Activated CD4-positive, alpha-beta memory T cell treated with anti-CD3 and anti-CD28 coated beads, Interleukin-2, amount 10 ng/mL, durations not matched to agents 7 days and 5 days (primary cell): ENCODE data around the gene INCENP. TPM values are rescaled to one million over a fixed set of nuclear protein-coding genes. Genes with fewer than 3 reads are reported as not detected.
"Not testable (repeated sequence)": the region's sequence is repeated elsewhere in the genome, so short reads cannot be mapped to it uniquely, and the experiment has no call there.

Experiments
- CTCF ChIA-PET: fragments of 350-600 bp; sonication (Branson Sonifier 250); formaldehyde crosslinking; loops from one replicate; lab custom pipeline; 2021; ENCODE audit warnings: antibody characterized with exemption, inconsistent platforms; lab: Charles Lee
- POLR2A ChIA-PET: fragments of 350-600 bp; sonication (Branson Sonifier 250); formaldehyde crosslinking; loops from one replicate; lab custom pipeline; 2021; ENCODE audit warnings: antibody characterized with exemption; lab: Charles Lee
- DNase-seq: peaks from one replicate; pipeline ENCODE4 v3.0.0-alpha.2; 2020
- H3K27ac Mint-ChIP-seq: one replicate; pipeline ENCODE4 v1.8.0; 2021; ENCODE audit warnings: mild to moderate bottlenecking, mixed read lengths
- H3K27me3 Mint-ChIP-seq: one replicate; pipeline ENCODE4 v1.8.0; 2021; ENCODE audit warnings: mixed read lengths
- H3K36me3 Mint-ChIP-seq: one replicate; pipeline ENCODE4 v1.8.0; 2021; ENCODE audit warnings: low read depth, mixed read lengths
- H3K4me1 Mint-ChIP-seq: one replicate; pipeline ENCODE4 v1.8.0; 2021; ENCODE audit warnings: mixed read lengths
- H3K4me3 Mint-ChIP-seq: one replicate; pipeline ENCODE4 v1.8.0; 2021; ENCODE audit warnings: mild to moderate bottlenecking, mixed read lengths
- H3K9me3 Mint-ChIP-seq: one replicate; pipeline ENCODE4 v1.8.0; 2021; ENCODE audit warnings: mixed read lengths
- total RNA-seq, 2 experiments: library from RNA; stranded (reverse); gene quantifications; one replicate each; pipeline ENCODE4 v1.2.3, GENCODE V29; 2021

INCENP gene
- total RNA-seq, 2 experiments from 2014 or later, result 156 to 169 TPM

GRCh38 chr11:62197400-62197799 is 73.6 kb downstream of the INCENP start:
- H3K9me3 Mint-ChIP-seq, H3K36me3 Mint-ChIP-seq, POLR2A ChIA-PET, H3K27ac Mint-ChIP-seq, H3K4me1 Mint-ChIP-seq, H3K4me3 Mint-ChIP-seq, DNase-seq, CTCF ChIA-PET: not testable (repeated sequence)
- peaks cover 49% of the 10 kb centered on the region for H3K27me3 Mint-ChIP-seq

DNA sequence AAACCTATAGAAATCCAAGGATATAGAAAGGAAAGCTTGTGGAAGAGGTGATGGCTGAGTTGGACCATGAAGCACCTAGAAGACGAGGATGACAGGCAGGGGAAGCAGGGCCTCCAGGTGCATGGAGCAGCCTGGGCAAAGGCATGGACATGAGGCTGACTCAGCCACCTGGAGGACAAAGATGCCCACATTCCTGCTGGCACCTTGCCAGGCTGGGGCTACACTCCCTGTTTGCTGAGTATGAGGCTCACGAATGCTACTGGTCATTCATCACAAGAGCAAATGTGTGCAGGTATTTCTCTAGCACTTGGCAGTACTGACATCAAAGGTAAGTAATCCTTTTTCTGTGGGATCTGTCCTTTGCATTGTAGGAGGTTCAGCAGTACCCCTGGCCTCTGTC is 77.6 kb downstream of the INCENP start:
- H3K27me3 Mint-ChIP-seq, result peaks cover 36% of the 10 kb centered on the region
- no peak for DNase-seq
- no peak overlapping the region for H3K27ac Mint-ChIP-seq
- no peak overlapping the region for H3K4me3 Mint-ChIP-seq
- H3K9me3 Mint-ChIP-seq, result no peaks in the 10 kb centered on the region
- H3K4me1 Mint-ChIP-seq, result no peaks in the 10 kb centered on the region
- POLR2A ChIA-PET, result no interaction called here
- CTCF ChIA-PET, result interaction anchor here (0.6 to 0.9 kb wide), 2 partner anchors 109 to 815 kb away, joined by 3 read pairs; no protein-coding TSS in a partner anchor
- H3K36me3 Mint-ChIP-seq, result no peaks in the 10 kb centered on the region

Other genes starting within 250 kb of the INCENP start
- gene FADS3, start 232.5 kb upstream of the INCENP start, total RNA-seq, result 1 to 10 TPM; 5.2 to 5.4 TPM
- gene RAB3IL1, start 206.4 kb upstream of the INCENP start, total RNA-seq, result not detected
- gene BEST1, start 173.7 kb upstream of the INCENP start, total RNA-seq, result under 1 TPM; 0.25 to 0.30 TPM
- gene FTH1, start 156.4 kb upstream of the INCENP start, total RNA-seq, result 1,000 to 10,000 TPM; 1,164 to 1,189 TPM
- gene SCGB1D1, start 66.2 kb downstream of the INCENP start, total RNA-seq, result not detected
- not detected for gene SCGB2A1, start 84.7 kb downstream of the INCENP start, total RNA-seq
- gene SCGB1D2, start 118.2 kb downstream of the INCENP start, total RNA-seq, result not detected
- gene SCGB2A2, start 146.1 kb downstream of the INCENP start, total RNA-seq, result not detected
- not detected for gene SCGB1D4, start 175.1 kb downstream of the INCENP start, total RNA-seq
- 1 to 10 TPM; 6.2 to 6.5 TPM for gene ASRGL1, start 213.4 kb downstream of the INCENP start, total RNA-seq